HepG2 (cell line): ENCODE data around the gene TMEM270. TPM values are rescaled to one million over a fixed set of nuclear protein-coding genes. Genes with fewer than 3 reads are reported as not detected.

Source experiments
- ATAC-seq: fragments of 200-7000 bp; cut with Tn5 transposase; 3 replicates; pipeline ENCODE4 v1.9.1; 2020; ENCODE audit warnings: mild to moderate bottlenecking, moderate library complexity
- BruUV-seq: library from RNA; stranded (reverse); fragments of 400-500 nt; replicated peaks from 2 replicates; lab custom pipeline; 2021; lab: Mats Ljungman, UMichigan
- CTCF ChIA-PET: fragments of 300-600 bp; formaldehyde crosslinking; extraction: SDS; loops from one replicate; lab custom pipeline; 2021; ENCODE audit warnings: low total read pairs, inconsistent platforms, low intra/inter-chr PET ratio; lab: Yijun Ruan, JAX
- POLR2A ChIA-PET: fragments of 350-600 bp; sonication (Branson Sonifier 250); formaldehyde crosslinking; loops from one replicate; lab custom pipeline; 2020; ENCODE audit warnings: antibody characterized with exemption, inconsistent platforms; lab: Yijun Ruan, JAX
- DNase-seq: peaks from one replicate; pipeline ENCODE4 v3.0.0-alpha.2; 2015; ENCODE audit warnings: low spot score
- FAIRE-seq: peaks from 3 replicates; lab custom pipeline; 2011; peaks lifted over from hg19 to GRCh38; lab: Jason Lieb, UNC
- H2AFZ ChIP-seq: one replicate; pipeline ENCODE4 v1.6.1; 2011; ENCODE audit warnings: low read length, inconsistent platforms
- H3K27ac ChIP-seq: fragments of 300-600 bp; 3 replicates; pipeline ENCODE4 v1.8.0; 2011; ENCODE audit warnings: mixed run types, mild to moderate bottlenecking, mixed read lengths, low read length, inconsistent platforms; ENCODE audit not compliant: insufficient read depth; ENCODE audit errors: extremely low read length
- H3K27me3 ChIP-seq, 2 experiments: fragments of 200-600 bp in 1 of 2; 2 replicates in 1 of 2; 3 replicates in 1 of 2; pipeline versions ENCODE4 v1.6.0 to v1.8.0; 2011; ENCODE audit warnings: low read length in 2 of 2, mild to moderate bottlenecking in 2 of 2, moderate library complexity in 2 of 2, inconsistent platforms in 1 of 2; ENCODE audit not compliant: insufficient read depth in 2 of 2, control insufficient read depth in 1 of 2
- H3K36me3 ChIP-seq, 2 experiments: fragments of 200-600 bp in 1 of 2; replicated peaks in 1 of 2; 2 replicates in 1 of 2; 3 replicates in 1 of 2; pipeline versions ENCODE4 v1.5.1 to v1.8.0; 2011; ENCODE audit warnings: low read length in 2 of 2, inconsistent platforms in 1 of 2; ENCODE audit not compliant: insufficient read depth in 2 of 2, control insufficient read depth in 1 of 2
- H3K4me1 ChIP-seq: 2 replicates; pipeline ENCODE4 v1.5.1; 2012; ENCODE audit warnings: low read length, inconsistent platforms; ENCODE audit not compliant: insufficient read depth
- H3K4me2 ChIP-seq: 2 replicates; pipeline ENCODE4 v1.6.0; 2011; ENCODE audit warnings: low read depth, low read length, inconsistent platforms
- H3K4me3 ChIP-seq, 3 experiments: fragments of 200-600 bp in 1 of 3; sonication (generic), shearing (Covaris generic) in 1 of 3; replicated peaks in 1 of 3; 2 replicates each; pipeline ENCODE4 v1.5.1; 2011 to 2016; ENCODE audit warnings: low read length in 3 of 3, inconsistent platforms in 2 of 3, low read depth in 2 of 3, mild to moderate bottlenecking in 2 of 3, control low read depth in 1 of 3, mixed read lengths in 1 of 3; ENCODE audit not compliant: insufficient read depth in 1 of 3
- H3K79me2 ChIP-seq: one replicate; pipeline ENCODE4 v1.6.1; 2011; ENCODE audit warnings: low read length, inconsistent platforms; ENCODE audit not compliant: insufficient read depth
- H3K9ac ChIP-seq: 2 replicates; pipeline ENCODE4 v1.6.0; 2011; ENCODE audit warnings: mild to moderate bottlenecking, low read depth, low read length, inconsistent platforms; ENCODE audit not compliant: insufficient read depth
- H3K9me3 ChIP-seq: 2 replicates; pipeline ENCODE4 v1.5.1; 2012; ENCODE audit warnings: mild to moderate bottlenecking, low read length
- H4K20me1 ChIP-seq: 2 replicates; pipeline ENCODE4 v1.6.0; 2011; ENCODE audit warnings: inconsistent platforms, mild to moderate bottlenecking, low read length, moderate library complexity; ENCODE audit not compliant: insufficient read depth
- FOXK2 ChIP-seq: fragments of 450-650 bp; IDR thresholded peaks from 2 replicates; pipeline ENCODE4 v1.6.1; 2016
- GABPA ChIP-seq, 2 experiments: IDR thresholded peaks; 2 replicates each; pipeline ENCODE4 v1.6.1; 2011 to 2016; ENCODE audit warnings: low read depth in 2 of 2, low read length in 1 of 2, missing biosample characterization in 1 of 2, missing genetic modification characterization in 1 of 2
- KDM6A ChIP-seq: IDR thresholded peaks from 2 replicates; pipeline ENCODE4 v1.6.1; 2016; ENCODE audit warnings: low read depth
- ONECUT2 ChIP-seq: sonication (generic); formaldehyde crosslinking; IDR thresholded peaks from 2 replicates; pipeline ENCODE4 v1.4.0; 2020; ENCODE audit warnings: missing genetic modification reagents
- SP5 ChIP-seq: IDR thresholded peaks from 2 replicates; pipeline ENCODE4 v1.6.1; 2016; ENCODE audit warnings: low read depth, borderline replicate concordance
- SRSF4 ChIP-seq: fragments of 200-400 bp; formaldehyde crosslinking; IDR thresholded peaks from one replicate; pipeline ENCODE4 v1.6.1; 2018; ENCODE audit warnings: mild to moderate bottlenecking, low read depth, low read length, moderate library complexity; ENCODE audit not compliant: poor library complexity, severe bottlenecking
- SSRP1 ChIP-seq: IDR thresholded peaks from 2 replicates; pipeline ENCODE4 v1.6.1; 2016; ENCODE audit warnings: control low read depth
- ZBTB8A ChIP-seq: sonication (generic); formaldehyde crosslinking; IDR thresholded peaks from 2 replicates; pipeline ENCODE4 v1.4.0; 2020; ENCODE audit warnings: mild to moderate bottlenecking, low read depth, missing genetic modification reagents, borderline replicate concordance
- ZMYM2 ChIP-seq: sonication (generic); formaldehyde crosslinking; IDR thresholded peaks from 2 replicates; pipeline ENCODE4 v1.8.0; 2022; ENCODE audit warnings: mild to moderate bottlenecking, missing genetic modification reagents
- ZNF10 ChIP-seq: sonication (generic); formaldehyde crosslinking; IDR thresholded peaks from 2 replicates; pipeline ENCODE4 v1.4.0; 2020; ENCODE audit warnings: mild to moderate bottlenecking, low read depth, missing genetic modification reagents, borderline replicate concordance
- ZNF776 ChIP-seq: sonication (generic); formaldehyde crosslinking; IDR thresholded peaks from 2 replicates; pipeline ENCODE4 v1.4.0; 2020; ENCODE audit warnings: mild to moderate bottlenecking, missing genetic modification reagents
- ZNF782 ChIP-seq: sonication (generic); formaldehyde crosslinking; IDR thresholded peaks from 2 replicates; pipeline ENCODE4 v1.4.0; 2020; ENCODE audit warnings: missing genetic modification reagents, mild to moderate bottlenecking, borderline replicate concordance
- ZNF850 ChIP-seq: sonication (generic); formaldehyde crosslinking; conservative IDR thresholded peaks from 2 replicates; pipeline ENCODE4 v1.9.0; 2021; ENCODE audit warnings: mild to moderate bottlenecking, missing genetic modification reagents
- WGBS: methylation state at CpG from one replicate; pipeline ENCODE4 v1.1.6; 2017; ENCODE audit warnings: low lambda C conversion rate; 5-methylcytosine and 5-hydroxymethylcytosine counted together
- in situ Hi-C: cut with HindIII; loops from 2 replicates; pipeline ENCODE4 v1.10.0; 2017; ENCODE audit warnings: low pct_unique_long_range_greater_than_20kb; ENCODE audit not compliant: extremely low pct_ligation_motif_present
- intact Hi-C: fragments of 100-400 bp; cut with micrococcal nuclease; formaldehyde crosslinking; loops from one replicate; pipeline ENCODE4 v1.10.0; 2022; ENCODE audit not compliant: unreplicated experiment
- polyA plus RNA-seq, 8 experiments: library from polyadenylated mRNA; depleted of rRNA in 3 of 8; stranded (reverse) in 7 of 8; unstranded in 1 of 8; fragments of >200 nt; fragmentation: Illumina TruSeq in 4 of 8; extraction: Trizol in 4 of 8; gene quantifications; 2 replicates each; pipeline versions ENCODE4 v1.2.1 to v1.2.3, GENCODE V29; 2011 to 2016; ENCODE audit warnings: low read depth in 4 of 8, missing spikeins in 1 of 8, mixed read lengths in 1 of 8; ENCODE audit not compliant: insufficient read depth in 1 of 8
- total RNA-seq, 5 experiments: library from RNA; depleted of rRNA; stranded (reverse); fragments of >200 nt; fragmentation: Illumina TruSeq; extraction: Trizol; gene quantifications; 2 replicates each; pipeline ENCODE4 v1.2.3, GENCODE V29; 2016; ENCODE audit warnings: low read depth in 1 of 5
- TF ChIP-seq, protein P1 (sequence below): sonication (generic); formaldehyde crosslinking; IDR thresholded peaks from 2 replicates; pipeline ENCODE4 v1.4.0; 2020; ENCODE audit warnings: low read depth, mild to moderate bottlenecking, missing genetic modification reagents
- TF ChIP-seq, protein P2 (sequence below): IDR thresholded peaks from 2 replicates; pipeline ENCODE4 v1.6.1; 2016; ENCODE audit warnings: mild to moderate bottlenecking, missing biosample characterization, missing genetic modification reagents

The TMEM270 gene
- total and polyA plus RNA-seq, 2 of the 13 experiments (the other 11 are each of a cell fraction or from before 2014, with no cell fraction given) = not detected

DNA sequence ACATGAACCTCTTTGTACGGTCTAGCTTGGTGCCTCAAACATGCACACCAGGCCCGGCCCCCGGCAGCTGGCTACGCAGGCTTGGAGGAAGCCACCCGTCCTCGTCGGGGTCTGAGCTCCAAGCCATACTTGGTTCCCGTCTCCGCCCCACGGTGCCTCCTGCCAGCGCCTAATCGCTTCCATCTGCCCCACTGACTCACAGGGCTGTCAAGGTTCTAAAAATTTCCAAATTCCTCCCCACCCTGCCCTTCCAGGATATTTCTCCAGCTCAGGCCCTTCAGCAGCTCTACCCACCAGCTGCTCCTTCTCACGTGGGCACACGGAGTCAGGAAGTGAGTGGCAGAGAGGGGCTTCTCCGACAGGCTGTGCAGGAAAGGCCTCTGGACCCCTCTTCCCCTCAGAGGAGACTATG lies 38.8 kb downstream of the TMEM270 start:
- no TSS peak for BruUV-seq
- no peak overlapping the region for H2AFZ ChIP-seq
- intact Hi-C loops = loop anchor here (10.0 kb wide), 1 partner anchor 55 kb away; no protein-coding TSS in a partner anchor
- TF ChIP-seq FOXK2 = no peak
- TF ChIP-seq ZNF850 = no peak
- TF ChIP-seq, all 625 proteins: peak for 0
- CTCF ChIA-PET = no interaction called here
- Histone ChIP-seq H3K79me2 (no peaks in the 10 kb centered on the region), H4K20me1 (no peaks in the 10 kb centered on the region), H3K27ac (no peak overlapping the region), H3K9ac (no peak overlapping the region), H3K4me1 (no peaks in the 10 kb centered on the region), H3K9me3 (peaks cover 8% of the 10 kb centered on the region), H3K4me3 (no peak overlapping the region), H3K36me3 (no peaks in the 10 kb centered on the region), H3K27me3 (peaks cover 4 to 30% of the 10 kb centered on the region in 2 experiments; a peak in 4 of 5 replicates), H3K4me2 (no peak overlapping the region)
- 34% methylated on average over 12 of the region's 15 CpGs for WGBS
- DNase-seq (no peak), ATAC-seq (no peak), FAIRE-seq (no peak)
- POLR2A ChIA-PET = no interaction called here
- in situ Hi-C loops = no loop called here

DNA sequence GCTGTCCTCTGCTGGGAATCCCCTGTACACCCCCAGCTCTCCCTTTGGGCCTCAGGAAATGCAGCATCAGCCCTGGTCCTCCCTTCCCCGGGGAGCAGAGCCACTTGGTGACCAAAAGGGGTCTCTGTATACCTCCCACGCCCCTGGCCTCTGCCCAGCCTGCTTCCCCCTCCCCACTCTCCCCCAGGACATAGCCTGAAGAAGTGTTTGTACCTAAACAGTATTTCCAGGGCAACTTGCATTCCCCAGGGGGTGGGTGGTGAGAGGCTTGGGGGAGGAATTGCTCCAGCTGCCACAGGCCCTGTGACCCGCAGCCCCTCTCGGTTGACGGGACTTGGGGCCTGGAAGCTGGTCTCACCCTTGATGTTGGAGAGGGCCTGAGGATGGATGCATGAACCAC lies 39.3 kb downstream of the TMEM270 start:
- 20% methylated on average over 3 of the region's 5 CpGs for whole genome bisulfite sequencing
- intact Hi-C loops = no loop called here
- Histone ChIP-seq H3K4me3 (no peak overlapping the region), H3K27ac (no peak overlapping the region), H3K4me1 (no peaks in the 10 kb centered on the region), H3K36me3 (no peaks in the 10 kb centered on the region), H3K27me3 (peaks cover 4 to 30% of the 10 kb centered on the region in 2 experiments; a peak in 4 of 5 replicates), H3K9ac (no peak overlapping the region), H3K9me3 (peaks cover 8% of the 10 kb centered on the region), H3K79me2 (no peaks in the 10 kb centered on the region), H2AFZ (no peak overlapping the region), H4K20me1 (no peaks in the 10 kb centered on the region), H3K4me2 (no peak overlapping the region)
- POLR2A ChIA-PET = no interaction called here
- in situ Hi-C loops = no loop called here
- ATAC-seq (no peak), DNase-seq (no peak), FAIRE-seq (no peak)
- CTCF ChIA-PET = no interaction called here
- BruUV-seq = no TSS peak
- TF ChIP-seq GABPA (IDR thresholded peaks at IDR 0.05; ENCODE audit: low read depth, low read length) (no peak), GABPA (CRISPR knock-in tag; IDR thresholded peaks at IDR 0.05; ENCODE audit: low read depth) (no peak), ZMYM2 (no peak), SSRP1 (no peak), ZBTB8A (CRISPR knock-in tag) (no peak), KDM6A (CRISPR knock-in tag) (no peak), SRSF4 (no peak), SP5 (CRISPR knock-in tag) (no peak), ZNF782 (CRISPR knock-in tag) (no peak), ZNF776 (CRISPR knock-in tag) (no peak), ONECUT2 (no peak), ZNF10 (CRISPR knock-in tag) (no peak)
- TF ChIP-seq, protein P1, sequence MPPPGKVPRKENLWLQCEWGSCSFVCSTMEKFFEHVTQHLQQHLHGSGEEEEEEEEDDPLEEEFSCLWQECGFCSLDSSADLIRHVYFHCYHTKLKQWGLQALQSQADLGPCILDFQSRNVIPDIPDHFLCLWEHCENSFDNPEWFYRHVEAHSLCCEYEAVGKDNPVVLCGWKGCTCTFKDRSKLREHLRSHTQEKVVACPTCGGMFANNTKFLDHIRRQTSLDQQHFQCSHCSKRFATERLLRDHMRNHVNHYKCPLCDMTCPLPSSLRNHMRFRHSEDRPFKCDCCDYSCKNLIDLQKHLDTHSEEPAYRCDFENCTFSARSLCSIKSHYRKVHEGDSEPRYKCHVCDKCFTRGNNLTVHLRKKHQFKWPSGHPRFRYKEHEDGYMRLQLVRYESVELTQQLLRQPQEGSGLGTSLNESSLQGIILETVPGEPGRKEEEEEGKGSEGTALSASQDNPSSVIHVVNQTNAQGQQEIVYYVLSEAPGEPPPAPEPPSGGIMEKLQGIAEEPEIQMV (CRISPR knock-in tag) = no peak
- TF ChIP-seq, protein P2, sequence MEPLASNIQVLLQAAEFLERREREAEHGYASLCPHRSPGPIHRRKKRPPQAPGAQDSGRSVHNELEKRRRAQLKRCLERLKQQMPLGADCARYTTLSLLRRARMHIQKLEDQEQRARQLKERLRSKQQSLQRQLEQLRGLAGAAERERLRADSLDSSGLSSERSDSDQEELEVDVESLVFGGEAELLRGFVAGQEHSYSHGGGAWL (CRISPR knock-in tag) = no peak
